H9 (cell line): ENCODE results near the gene MYH14. TPM values are rescaled to one million over a fixed set of nuclear protein-coding genes. Genes with fewer than 3 reads are reported as not detected.
A peak's percentile ranks its signal among the peaks of the same experiment; 100 is the strongest.

Experiments
- DNase-seq: peaks from one replicate; pipeline ENCODE4 v3.0.0-alpha.2; 2017
- H2AFZ ChIP-seq: one replicate; pipeline ENCODE4 v1.6.1; 2013; ENCODE audit warnings: mild to moderate bottlenecking, low read length, control low read depth, moderate library complexity
- H2AK5ac ChIP-seq: 2 replicates; pipeline ENCODE4 v1.6.1; 2013; ENCODE audit warnings: low read length, control low read depth, mixed read lengths; ENCODE audit not compliant: insufficient read length
- H2BK120ac ChIP-seq: one replicate; pipeline ENCODE4 v1.6.1; 2013; ENCODE audit warnings: low read depth, mild to moderate bottlenecking, low read length, control low read depth, inconsistent platforms; ENCODE audit not compliant: poor library complexity, severe bottlenecking
- H2BK12ac ChIP-seq: 2 replicates; pipeline ENCODE4 v1.6.1; 2013; ENCODE audit warnings: low read length, control low read depth, mixed read lengths, low read depth; ENCODE audit not compliant: insufficient read length
- H2BK15ac ChIP-seq: 2 replicates; pipeline ENCODE4 v1.6.1; 2013; ENCODE audit warnings: low read depth, low read length, control low read depth
- H2BK20ac ChIP-seq: one replicate; pipeline ENCODE4 v1.6.1; 2013; ENCODE audit warnings: low read depth, mild to moderate bottlenecking, low read length, control low read depth, inconsistent platforms; ENCODE audit not compliant: poor library complexity, severe bottlenecking
- H2BK5ac ChIP-seq: 2 replicates; pipeline ENCODE4 v1.6.1; 2013; ENCODE audit warnings: low read length, control low read depth, mixed read lengths; ENCODE audit not compliant: insufficient read length
- H3K14ac ChIP-seq: 2 replicates; pipeline ENCODE4 v1.6.1; 2013; ENCODE audit warnings: low read length, control low read depth; ENCODE audit not compliant: insufficient read depth
- H3K18ac ChIP-seq: 2 replicates; pipeline ENCODE4 v1.6.1; 2013; ENCODE audit warnings: low read depth, mild to moderate bottlenecking, mixed read lengths, low read length, control low read depth; ENCODE audit not compliant: insufficient read length
- H3K23ac ChIP-seq: 2 replicates; pipeline ENCODE4 v1.6.1; 2013; ENCODE audit warnings: low read length, control low read depth, mixed read lengths, low read depth; ENCODE audit not compliant: insufficient read length
- H3K23me2 ChIP-seq: 2 replicates; pipeline ENCODE4 v1.6.1; 2013; ENCODE audit warnings: low read depth, mild to moderate bottlenecking, mixed read lengths, low read length, control low read depth; ENCODE audit not compliant: insufficient read length, poor library complexity, severe bottlenecking
- H3K27ac ChIP-seq: 2 replicates; pipeline ENCODE4 v1.5.1; 2013; ENCODE audit warnings: low read length, control low read depth, mixed read lengths, low read depth; ENCODE audit not compliant: insufficient read length
- H3K27me3 ChIP-seq: 2 replicates; pipeline ENCODE4 v1.6.1; 2013; ENCODE audit warnings: low read length, control low read depth, inconsistent platforms; ENCODE audit not compliant: insufficient read depth
- H3K4ac ChIP-seq: 2 replicates; pipeline ENCODE4 v1.6.1; 2013; ENCODE audit warnings: low read depth, mild to moderate bottlenecking, control low read depth, inconsistent platforms, low read length, moderate library complexity
- H3K4me1 ChIP-seq: 2 replicates; pipeline ENCODE4 v1.6.1; 2013; ENCODE audit warnings: low read length, control low read depth, inconsistent platforms; ENCODE audit not compliant: insufficient read depth
- H3K4me2 ChIP-seq: 2 replicates; pipeline ENCODE4 v1.6.1; 2013; ENCODE audit warnings: low read length, control low read depth, mixed read lengths; ENCODE audit not compliant: insufficient read length, insufficient read depth
- H3K56ac ChIP-seq: 2 replicates; pipeline ENCODE4 v1.6.1; 2013; ENCODE audit warnings: low read depth, mild to moderate bottlenecking, mixed read lengths, low read length, control low read depth; ENCODE audit not compliant: insufficient read length
- H3K79me1 ChIP-seq: 2 replicates; pipeline ENCODE4 v1.6.1; 2013; ENCODE audit warnings: low read depth, mild to moderate bottlenecking, moderate library complexity, low read length, control low read depth, inconsistent platforms; ENCODE audit not compliant: insufficient read depth, poor library complexity, severe bottlenecking
- H3K79me2 ChIP-seq: 2 replicates; pipeline ENCODE4 v1.6.1; 2013; ENCODE audit warnings: low read length, control low read depth, inconsistent platforms; ENCODE audit not compliant: insufficient read depth
- H3K9ac ChIP-seq: 2 replicates; pipeline ENCODE4 v1.6.1; 2013; ENCODE audit warnings: low read length, control low read depth, mixed read lengths; ENCODE audit not compliant: insufficient read length; ENCODE audit errors: extremely low read depth
- H3K9me3 ChIP-seq: one replicate; pipeline ENCODE4 v1.6.1; 2013; ENCODE audit warnings: low read depth, low read length, inconsistent platforms; ENCODE audit not compliant: control insufficient read depth
- H3T11ph ChIP-seq: one replicate; pipeline ENCODE4 v1.6.1; 2013; ENCODE audit warnings: mild to moderate bottlenecking, low read length, control low read depth, inconsistent platforms
- H4K20me1 ChIP-seq: one replicate; pipeline ENCODE4 v1.6.1; 2013; ENCODE audit not compliant: control insufficient read depth, insufficient read length, insufficient read depth
- H4K5ac ChIP-seq: 2 replicates; pipeline ENCODE4 v1.6.1; 2013; ENCODE audit warnings: low read depth, mild to moderate bottlenecking, mixed read lengths, low read length, control low read depth; ENCODE audit not compliant: insufficient read length
- H4K8ac ChIP-seq: replicated peaks from 2 replicates; pipeline ENCODE4 v1.6.1; 2013; ENCODE audit warnings: low read length, control low read depth, mixed read lengths, low read depth; ENCODE audit not compliant: insufficient read length
- H4K91ac ChIP-seq: 2 replicates; pipeline ENCODE4 v1.6.1; 2013; ENCODE audit warnings: low read depth, mild to moderate bottlenecking, moderate library complexity, mixed read lengths, low read length, control low read depth; ENCODE audit not compliant: insufficient read length
- H3K27ac Mint-ChIP-seq, 3 experiments: 2 replicates in 2 of 3; 3 replicates in 1 of 3; pipeline ENCODE4 v1.8.0; 2020 to 2021; ENCODE audit warnings: mixed read lengths in 3 of 3, mild to moderate bottlenecking in 1 of 3, moderate library complexity in 1 of 3
- H3K27me3 Mint-ChIP-seq: 2 replicates; pipeline ENCODE4 v1.8.0; 2021; ENCODE audit warnings: low read depth, mild to moderate bottlenecking, moderate library complexity, mixed read lengths
- H3K36me3 Mint-ChIP-seq, 3 experiments: 2 replicates in 2 of 3; 3 replicates in 1 of 3; pipeline ENCODE4 v1.8.0; 2020 to 2021; ENCODE audit warnings: low read depth in 3 of 3, mixed read lengths in 3 of 3; ENCODE audit not compliant: insufficient read depth in 1 of 3
- H3K4me1 Mint-ChIP-seq, 2 experiments: 2 replicates each; pipeline ENCODE4 v1.8.0; 2020; ENCODE audit warnings: mixed read lengths in 2 of 2
- H3K4me3 Mint-ChIP-seq, 2 experiments: 2 replicates in 1 of 2; 3 replicates in 1 of 2; pipeline ENCODE4 v1.8.0; 2020 to 2021; ENCODE audit warnings: mild to moderate bottlenecking in 2 of 2, mixed read lengths in 2 of 2, moderate library complexity in 1 of 2
- H3K9me3 Mint-ChIP-seq, 2 experiments: 2 replicates in 1 of 2; 3 replicates in 1 of 2; pipeline ENCODE4 v1.8.0; 2020; ENCODE audit warnings: mild to moderate bottlenecking in 2 of 2, mixed read lengths in 2 of 2, moderate library complexity in 1 of 2
- CTCF ChIP-seq: fragments of 200-600 bp; sonication (generic); conservative IDR thresholded peaks from 3 replicates; pipeline ENCODE4 v1.8.0; 2021; ENCODE audit warnings: antibody characterized with exemption, mild to moderate bottlenecking
- WGBS: extraction: QIAGEN DNeasy Blood & Tissue Kit; methylation state at CpG from one replicate; pipeline ENCODE4 v1.1.7; 2013; ENCODE audit warnings: missing lambda C conversion rate, low lambda C conversion rate, mixed read lengths; ENCODE audit not compliant: insufficient read length; ENCODE audit errors: extremely low coverage; 5-methylcytosine and 5-hydroxymethylcytosine counted together
- total RNA-seq: library from RNA; stranded (reverse); gene quantifications from 2 replicates; pipeline ENCODE4 v1.2.1, GENCODE V29; 2021

MYH14 gene
- total RNA-seq, 1 experiment from 2014 or later = 27.7 TPM

- WGBS = no CpG with 5 or more reads among the region's 23 CpGs
- no peaks in the 10 kb centered on the region for H3K4me1 Mint-ChIP-seq
- Histone ChIP-seq H3K23me2 (no peaks in the 10 kb centered on the region), H3K79me2 (no peaks in the 10 kb centered on the region), H3K27me3 (no peaks in the 10 kb centered on the region), H4K91ac (no peak overlapping the region), H3K56ac (no peak overlapping the region), H3K4me1 (no peaks in the 10 kb centered on the region), H4K8ac (no peak overlapping the region), H3K9ac (no peak overlapping the region), H3K23ac (no peak overlapping the region), H3K4me2 (no peak overlapping the region), H3K4ac (no peak overlapping the region), H3K9me3 (peaks cover 9% of the 10 kb centered on the region), H2BK15ac (no peak overlapping the region), H2BK5ac (no peak overlapping the region), H3K14ac (no peak overlapping the region), H2AK5ac (no peak overlapping the region), H3K27ac (no peak overlapping the region), H4K5ac (no peak overlapping the region), H4K20me1 (no peaks in the 10 kb centered on the region), H2BK20ac (no peak overlapping the region), H2AFZ (no peak overlapping the region), H3T11ph (no peak overlapping the region), H3K79me1 (no peaks in the 10 kb centered on the region), H2BK12ac (no peak overlapping the region), H2BK120ac (no peak overlapping the region), H3K18ac (no peak overlapping the region)
- H3K9me3 Mint-ChIP-seq = peaks cover 25 to 32% of the 10 kb centered on the region in 2 experiments
- DNase-seq = peak; percentile 73
- peak; percentile 85 for TF ChIP-seq CTCF
- peaks cover 56 to 63% (median 56%) of the 10 kb centered on the region in 3 experiments for H3K36me3 Mint-ChIP-seq
- H3K27me3 Mint-ChIP-seq = no peaks in the 10 kb centered on the region; the same call in 1 of the 2 replicates
- peak overlapping the region in 1 of 3 experiments; percentile 87; a peak in 1 of 7 replicates for H3K27ac Mint-ChIP-seq
- no peak overlapping the region; a peak in 1 of 5 replicates for H3K4me3 Mint-ChIP-seq
Observed at GRCh38 chr19:50252111-50252886, 48.9 kb downstream of the MYH14 start.
